ENCODE results near the gene RBM20. TPM values are rescaled to one million over a fixed set of nuclear protein-coding genes. Genes with fewer than 3 reads are reported as not detected.

RBM20 gene
- total and polyA plus RNA-seq, 2 experiments from 2014 or later: 3.7 to 4.0 TPM

- TF ChIP-seq EZH2phosphoT487 (IDR thresholded peaks at IDR 0.05; ENCODE audit: low read depth, severe bottlenecking, unreplicated experiment) (no peak), EZH2 (IDR thresholded peaks at IDR 0.05; ENCODE audit: borderline replicate concordance) (no peak), CTCF (IDR thresholded peaks at IDR 0.05; ENCODE audit: poor library complexity) (no peak)
- Histone ChIP-seq H3K9me2 (replicated peaks; ENCODE audit: insufficient read depth) (no peaks in the 10 kb centered on the region), H3K9me3 (ENCODE audit: low read depth) (no peaks in the 10 kb centered on the region), H3K36me3 (replicated peaks; ENCODE audit: insufficient read depth, low read depth) (no peaks in the 10 kb centered on the region), H4K20me1 (ENCODE audit: insufficient read depth, poor library complexity, severe bottlenecking) (no peaks in the 10 kb centered on the region), H3K79me2 (no peaks in the 10 kb centered on the region), H3K4me3 (no peak overlapping the region), H3K4me1 (ENCODE audit: insufficient read depth) (peaks cover 73% of the 10 kb centered on the region), H3K27ac (peak overlapping the region; percentile 22), H3K27me3 (no peaks in the 10 kb centered on the region), H2AFZ (no peak overlapping the region), H3K4me2 (peak overlapping the region; percentile 40)
- WGBS (ENCODE audit: low lambda C conversion rate, missing lambda C conversion rate): 28% methylated on average over 8 of the region's 8 CpGs
- peak; percentile 26 for DNase-seq (ENCODE audit: low spot score)
These were observed 146.9 kb downstream of the RBM20 start for GRCh38 chr10:110790913-110791506.

- no peaks in the 10 kb centered on the region for H3K9me3 ChIP-seq (ENCODE audit: low read depth)
- H3K4me2 ChIP-seq: peak overlapping the region; percentile 40
- no peaks in the 10 kb centered on the region for H3K79me2 ChIP-seq
- H3K9me2 ChIP-seq (replicated peaks; ENCODE audit: insufficient read depth): no peaks in the 10 kb centered on the region
- peaks cover 70% of the 10 kb centered on the region for H3K4me1 ChIP-seq (ENCODE audit: insufficient read depth)
- DNase-seq (ENCODE audit: low spot score): no peak
- no peak overlapping the region for H2AFZ ChIP-seq
- H3K4me3 ChIP-seq: no peak overlapping the region
- TF ChIP-seq CTCF (IDR thresholded peaks at IDR 0.05; ENCODE audit: poor library complexity): no peak
- no peak for TF ChIP-seq EZH2 (IDR thresholded peaks at IDR 0.05; ENCODE audit: borderline replicate concordance)
- TF ChIP-seq EZH2phosphoT487 (IDR thresholded peaks at IDR 0.05; ENCODE audit: low read depth, severe bottlenecking, unreplicated experiment): no peak
- H4K20me1 ChIP-seq (ENCODE audit: insufficient read depth, poor library complexity, severe bottlenecking): no peaks in the 10 kb centered on the region
- no peaks in the 10 kb centered on the region for H3K36me3 ChIP-seq (replicated peaks; ENCODE audit: insufficient read depth, low read depth)
- WGBS (ENCODE audit: low lambda C conversion rate, missing lambda C conversion rate): 59% methylated on average over 4 of the region's 4 CpGs
- no peaks in the 10 kb centered on the region for H3K27me3 ChIP-seq
- peak overlapping the region; percentile 22 for H3K27ac ChIP-seq
These were observed 147.5 kb downstream of the RBM20 start for GRCh38 chr10:110791541-110792073.

- Histone ChIP-seq H4K20me1 (ENCODE audit: insufficient read depth, poor library complexity, severe bottlenecking) (no peaks in the 10 kb centered on the region), H2AFZ (no peak overlapping the region), H3K79me2 (no peaks in the 10 kb centered on the region), H3K27ac (peak overlapping the region; percentile 22), H3K36me3 (replicated peaks; ENCODE audit: insufficient read depth, low read depth) (no peaks in the 10 kb centered on the region), H3K4me2 (no peak overlapping the region), H3K27me3 (no peaks in the 10 kb centered on the region), H3K9me3 (ENCODE audit: low read depth) (no peaks in the 10 kb centered on the region), H3K4me3 (no peak overlapping the region), H3K4me1 (ENCODE audit: insufficient read depth) (peaks cover 70% of the 10 kb centered on the region), H3K9me2 (replicated peaks; ENCODE audit: insufficient read depth) (no peaks in the 10 kb centered on the region)
- TF ChIP-seq EZH2phosphoT487 (IDR thresholded peaks at IDR 0.05; ENCODE audit: low read depth, severe bottlenecking, unreplicated experiment) (no peak), CTCF (IDR thresholded peaks at IDR 0.05; ENCODE audit: poor library complexity) (no peak), EZH2 (IDR thresholded peaks at IDR 0.05; ENCODE audit: borderline replicate concordance) (no peak)
- no peak for DNase-seq (ENCODE audit: low spot score)
- WGBS (ENCODE audit: low lambda C conversion rate, missing lambda C conversion rate): 60% methylated on average over 3 of the region's 3 CpGs
These were observed 148.5 kb downstream of the RBM20 start for GRCh38 chr10:110792476-110793125.

All from hepatocyte (in vitro differentiated cells).